Astrocyte (in vitro differentiated cells and primary cell): Measurements from ENCODE around the gene CCNH. TPM values are rescaled to one million over a fixed set of nuclear protein-coding genes. Genes with fewer than 3 reads are reported as not detected.

Experiments used
- DNase-seq: peaks from one replicate; pipeline ENCODE4 v3.0.0-alpha.2; 2010; ENCODE audit warnings: low read depth
- FAIRE-seq: peaks from 2 replicates; lab custom pipeline; 2011; peaks lifted over from hg19 to GRCh38; lab: Jason Lieb, UNC
- H2AFZ ChIP-seq: 2 replicates; pipeline ENCODE4 v1.6.0; 2012; ENCODE audit warnings: low read depth, low read length, inconsistent platforms
- H3K27ac ChIP-seq: 2 replicates; pipeline ENCODE4 v1.5.1; 2011; ENCODE audit warnings: low read depth, low read length, inconsistent platforms
- H3K27me3 ChIP-seq: 2 replicates; pipeline ENCODE4 v1.6.0; 2011; ENCODE audit warnings: low read length, inconsistent platforms; ENCODE audit not compliant: insufficient read depth
- H3K36me3 ChIP-seq: 2 replicates; pipeline ENCODE4 v1.5.1; 2011; ENCODE audit warnings: low read length, inconsistent platforms; ENCODE audit not compliant: insufficient read depth
- H3K4me1 ChIP-seq: 2 replicates; pipeline ENCODE4 v1.5.1; 2011; ENCODE audit warnings: low read length, inconsistent platforms; ENCODE audit not compliant: insufficient read depth
- H3K4me2 ChIP-seq: 2 replicates; pipeline ENCODE4 v1.6.0; 2012; ENCODE audit warnings: low read length, inconsistent platforms
- H3K4me3 ChIP-seq: 2 replicates; pipeline ENCODE4 v1.5.1; 2011; ENCODE audit warnings: low read depth, mild to moderate bottlenecking, low read length, inconsistent platforms; ENCODE audit not compliant: insufficient read depth
- H3K79me2 ChIP-seq: 2 replicates; pipeline ENCODE4 v1.6.0; 2012; ENCODE audit warnings: mild to moderate bottlenecking, low read length, inconsistent platforms; ENCODE audit not compliant: insufficient read depth
- H3K9ac ChIP-seq: 2 replicates; pipeline ENCODE4 v1.6.0; 2012; ENCODE audit warnings: mild to moderate bottlenecking, low read length, inconsistent platforms
- H3K9me3 ChIP-seq: 2 replicates; pipeline ENCODE4 v1.5.1; 2012; ENCODE audit warnings: low read depth, mild to moderate bottlenecking, low read length, inconsistent platforms; ENCODE audit not compliant: insufficient read depth
- H4K20me1 ChIP-seq: 2 replicates; pipeline ENCODE4 v1.6.0; 2012; ENCODE audit warnings: low read length, inconsistent platforms; ENCODE audit not compliant: insufficient read depth
- H3K27ac Mint-ChIP-seq: one replicate; pipeline ENCODE4 v1.8.0; 2021; ENCODE audit warnings: mild to moderate bottlenecking, mixed read lengths; ENCODE audit not compliant: unreplicated experiment
- H3K27me3 Mint-ChIP-seq: one replicate; pipeline ENCODE4 v1.8.0; 2021; ENCODE audit warnings: low read depth, mixed read lengths; ENCODE audit not compliant: unreplicated experiment
- H3K36me3 Mint-ChIP-seq: one replicate; pipeline ENCODE4 v1.8.0; 2021; ENCODE audit warnings: low read depth, mixed read lengths; ENCODE audit not compliant: unreplicated experiment
- H3K4me1 Mint-ChIP-seq: one replicate; pipeline ENCODE4 v1.8.0; 2021; ENCODE audit warnings: low read depth, mixed read lengths; ENCODE audit not compliant: unreplicated experiment
- H3K4me3 Mint-ChIP-seq: one replicate; pipeline ENCODE4 v1.8.0; 2021; ENCODE audit warnings: mild to moderate bottlenecking, moderate library complexity, mixed read lengths; ENCODE audit not compliant: unreplicated experiment
- H3K9me3 Mint-ChIP-seq: one replicate; pipeline ENCODE4 v1.8.0; 2021; ENCODE audit warnings: mild to moderate bottlenecking, mixed read lengths; ENCODE audit not compliant: unreplicated experiment
- CTCF ChIP-seq: IDR thresholded peaks from 2 replicates; pipeline ENCODE4 v1.5.1; 2011; ENCODE audit warnings: low read depth, mild to moderate bottlenecking, inconsistent platforms, low read length, moderate library complexity; ENCODE audit not compliant: insufficient read depth
- EZH2 ChIP-seq: IDR thresholded peaks from 2 replicates; pipeline ENCODE4 v1.6.1; 2012; ENCODE audit warnings: mild to moderate bottlenecking, low read length, inconsistent platforms; ENCODE audit not compliant: insufficient read depth
- total RNA-seq: library from RNA; stranded (reverse); gene quantifications from 2 replicates; pipeline ENCODE4 v1.2.1, GENCODE V29; 2021

The CCNH gene
- total RNA-seq, 1 donor from 2014 or later, result 30.5 TPM

GRCh38 chr5:87410931-87411330 is 1.8 kb downstream of the CCNH start:
- H3K27ac Mint-ChIP-seq, result peak overlapping the region; percentile 4
- Histone ChIP-seq H3K9me3 (no peaks in the 10 kb centered on the region), H3K36me3 (peaks cover 41% of the 10 kb centered on the region)

GRCh38 chr5:87408204-87408603 is 4.5 kb downstream of the CCNH start:
- Histone ChIP-seq H2AFZ (no peak overlapping the region), H3K4me1 (peaks cover 8% of the 10 kb centered on the region), H3K36me3 (peaks cover 60% of the 10 kb centered on the region), H3K9me3 (no peaks in the 10 kb centered on the region), H3K4me3 (no peak overlapping the region), H3K27me3 (no peaks in the 10 kb centered on the region), H3K9ac (no peak overlapping the region), H3K4me2 (no peak overlapping the region), H3K79me2 (peaks cover 83% of the 10 kb centered on the region), H4K20me1 (peaks cover 43% of the 10 kb centered on the region), H3K27ac (no peak overlapping the region)
- no peak overlapping the region for H3K4me3 Mint-ChIP-seq
- H3K36me3 Mint-ChIP-seq, result peaks cover 2% of the 10 kb centered on the region
- peaks cover 13% of the 10 kb centered on the region for H3K4me1 Mint-ChIP-seq
- H3K27me3 Mint-ChIP-seq, result no peaks in the 10 kb centered on the region
- no peaks in the 10 kb centered on the region for H3K9me3 Mint-ChIP-seq
- FAIRE-seq, result no peak
- TF ChIP-seq EZH2 (no peak), CTCF (no peak)
- no peak for DNase-seq
- no peak overlapping the region for H3K27ac Mint-ChIP-seq

More at GRCh38 chr5:87410931-87411330, 1.8 kb downstream of the CCNH start:
- Mint-ChIP-seq H3K9me3 (no peaks in the 10 kb centered on the region), H3K36me3 (no peaks in the 10 kb centered on the region), H3K4me3 (peak overlapping the region; percentile 97), H3K4me1 (peaks cover 10% of the 10 kb centered on the region), H3K27me3 (no peaks in the 10 kb centered on the region)
- Histone ChIP-seq H4K20me1 (peaks cover 26% of the 10 kb centered on the region), H3K4me1 (peaks cover 8% of the 10 kb centered on the region), H3K9ac (peak overlapping the region; percentile 99), H3K4me3 (peak overlapping the region; percentile 100), H2AFZ (no peak overlapping the region), H3K27me3 (no peaks in the 10 kb centered on the region), H3K79me2 (peaks cover 66% of the 10 kb centered on the region), H3K4me2 (peak overlapping the region; percentile 100), H3K27ac (peak overlapping the region; percentile 98)
- FAIRE-seq, result peak; percentile 80
- peak; percentile 97 for DNase-seq
- TF ChIP-seq EZH2 (no peak), CTCF (no peak)

- no peaks in the 10 kb centered on the region for H3K27me3 Mint-ChIP-seq
- H3K9me3 Mint-ChIP-seq, result no peaks in the 10 kb centered on the region
- TF ChIP-seq CTCF (no peak), EZH2 (no peak)
- Histone ChIP-seq H3K9me3 (no peaks in the 10 kb centered on the region), H3K4me3 (no peak overlapping the region), H3K79me2 (peaks cover 64% of the 10 kb centered on the region), H3K4me2 (no peak overlapping the region), H2AFZ (no peak overlapping the region), H4K20me1 (peaks cover 32% of the 10 kb centered on the region), H3K27me3 (no peaks in the 10 kb centered on the region), H3K4me1 (peaks cover 6% of the 10 kb centered on the region), H3K36me3 (peaks cover 79% of the 10 kb centered on the region), H3K9ac (no peak overlapping the region), H3K27ac (no peak overlapping the region)
- DNase-seq (no peak), FAIRE-seq (no peak)
- H3K4me3 Mint-ChIP-seq, result no peak overlapping the region
- peaks cover 7% of the 10 kb centered on the region for H3K4me1 Mint-ChIP-seq
- no peak overlapping the region for H3K27ac Mint-ChIP-seq
- H3K36me3 Mint-ChIP-seq, result peaks cover 11% of the 10 kb centered on the region
These were observed 7.1 kb downstream of the CCNH start for GRCh38 chr5:87405472-87406155.
